HG03442 (cell line): ENCODE data around the gene KANSL2.

Experiments
- ATAC-seq: cut with Tn5 transposase; IDR thresholded peaks from one replicate; pipeline ENCODE4 v1.9.1; 2021; ENCODE audit warnings: mild to moderate bottlenecking, moderate library complexity; ENCODE audit not compliant: unreplicated experiment

Gene KANSL2

DNA sequence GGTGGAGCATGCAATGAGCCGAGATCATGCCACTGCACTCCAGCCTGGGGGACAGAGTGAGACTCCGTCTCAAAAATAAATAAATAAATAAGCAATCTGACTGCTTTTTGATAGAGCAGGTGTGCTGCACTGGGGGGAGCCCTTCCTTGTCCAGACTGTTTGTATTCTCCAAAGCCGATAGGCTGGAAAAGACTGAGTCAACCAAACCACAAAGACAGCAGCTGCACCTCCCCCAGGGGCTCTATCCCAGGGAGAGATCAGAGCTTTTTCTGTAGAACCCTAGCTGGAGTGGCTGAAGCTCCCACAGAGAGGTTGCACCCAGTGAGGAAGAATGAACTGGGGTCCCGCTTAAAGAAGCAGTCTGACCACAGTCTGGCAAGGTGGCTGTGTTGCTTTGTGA, 66.4 kb downstream of the KANSL2 start:
- ATAC-seq: no peak

DNA sequence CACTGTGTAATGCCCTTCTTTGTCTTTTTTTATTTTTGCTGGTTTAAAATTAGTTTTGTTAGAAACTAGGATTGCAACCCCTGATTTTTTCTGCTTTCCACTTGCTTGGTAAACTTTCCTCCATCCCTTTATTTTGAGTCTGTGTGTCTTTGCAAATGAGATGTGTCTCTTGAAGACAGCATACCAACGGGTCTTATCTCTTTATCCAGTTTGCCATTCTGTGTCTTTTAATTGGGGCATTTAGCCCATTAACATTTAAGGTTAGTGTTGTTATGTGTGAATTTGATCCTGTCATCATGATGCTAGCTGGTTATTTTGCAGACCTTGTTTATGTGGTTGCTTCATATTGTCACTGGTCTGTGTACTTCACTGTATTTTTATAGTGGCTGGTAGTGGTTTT, 68.7 kb downstream of the KANSL2 start:
- ATAC-seq: no peak
